Adrenal gland (tissue), 12 donors: ENCODE measurements around the gene GLYATL1. TPM values are rescaled to one million over a fixed set of nuclear protein-coding genes. Genes with fewer than 3 reads are reported as not detected.

Experiments
- DNase-seq, 7 donors: peaks; one replicate each; pipeline ENCODE4 v3.0.0-alpha.2; 2019 to 2020
- H3K27ac ChIP-seq, 5 donors: fragments of 200-600 bp; sonication (generic) in 4 of 5; 1 replicate in 3 of 5; 2 replicates in 2 of 5; pipeline versions ENCODE4 v1.5.1 to v1.8.0; 2016 to 2020; ENCODE audit warnings: mild to moderate bottlenecking in 1 of 5
- H3K27me3 ChIP-seq: fragments of 200-600 bp; 2 replicates; pipeline ENCODE4 v1.8.0; 2021
- H3K36me3 ChIP-seq, 2 donors: fragments of 200-600 bp; replicated peaks in 1 of 2; 1 replicate in 1 of 2; 2 replicates in 1 of 2; pipeline versions ENCODE4 v1.5.1 to v1.8.0; 2018 to 2022
- H3K4me1 ChIP-seq, 2 donors: fragments of 200-600 bp; replicated peaks in 1 of 2; 1 replicate in 1 of 2; 2 replicates in 1 of 2; pipeline versions ENCODE4 v1.5.1 to v1.8.0; 2018 to 2021
- H3K4me3 ChIP-seq, 4 donors: fragments of 200-600 bp; sonication (generic) in 3 of 4; one replicate each; pipeline ENCODE4 v1.5.1; 2016 to 2018
- H3K9me3 ChIP-seq, 3 donors: fragments of 200-600 bp; sonication (generic) in 1 of 3; replicated peaks in 1 of 3; 1 replicate in 2 of 3; 2 replicates in 1 of 3; pipeline versions ENCODE4 v1.5.1 to v1.8.0; 2016 to 2021
- CTCF ChIP-seq, 6 experiments: fragments of 450-650 bp in 4 of 6; fragments of 200-600 bp in 2 of 6; sonication (generic) in 1 of 6; IDR thresholded peaks; 1 replicate in 5 of 6; 2 replicates in 1 of 6; pipeline versions ENCODE4 v1.5.1 to v1.8.0; 2016 to 2021; ENCODE audit warnings: antibody characterized with exemption in 6 of 6, mild to moderate bottlenecking in 2 of 6, moderate library complexity in 1 of 6
- POLR2A ChIP-seq, 2 donors: fragments of 450-650 bp; IDR thresholded peaks; one replicate each; pipeline ENCODE4 v1.6.1; 2017; ENCODE audit warnings: antibody characterized with exemption in 2 of 2, mild to moderate bottlenecking in 2 of 2, moderate library complexity in 1 of 2
- WGBS, 4 donors: extraction: QIAGEN DNeasy Blood & Tissue Kit in 2 of 4; methylation state at CpG; one replicate each; pipeline versions ENCODE4 v1.1.5 to v1.1.7; 2013 to 2017; 5-methylcytosine and 5-hydroxymethylcytosine counted together
- intact Hi-C, 2 donors: fragments of 100-400 bp; cut with DNase I; formaldehyde crosslinking; loops; one replicate each; pipeline versions ENCODE4 v1.14.1 to v1.15.0; 2022 to 2023
- polyA plus RNA-seq, 3 donors: library from polyadenylated mRNA; stranded (reverse); fragments of 200-250 nt in 2 of 3; fragments of 350-450 nt in 1 of 3; fragmentation: Illumina TruSeq in 1 of 3; extraction: RNeasy Lipid Tissue Mini Kit (QIAGEN cat#74804) in 1 of 3; gene quantifications; one replicate each; pipeline ENCODE4 v1.2.3, GENCODE V29; 2013 to 2014
- total RNA-seq, 9 donors: library from RNA; depleted of rRNA in 4 of 9; stranded (reverse); fragments of >200 nt in 4 of 9; fragments of 120-200 nt in 1 of 9; fragmentation: NEBNext Ultra II Directional in 1 of 9; extraction: Animal tissue kit (Norgen Biotek cat#: 25700) in 1 of 9; gene quantifications; one replicate each; pipeline versions ENCODE4 v1.1.0 to v1.2.4, GENCODE V29; 2013 to 2023
- donor health status: healthy with polysubstance abuse.
- donor health status: Bipolar disorder and iron deficiency.
- donor health status: DM: yes; HTN: yes; CAD: no.
- donor health status: DM: no; HTN: no; CAD: no.
- donor health status: DM: no; HTN: no; CAD: no.
- donor health status: DM: yes; HTN: yes; CAD: no.

The GLYATL1 gene
- total and polyA plus RNA-seq, 12 donors = 0.07 to 0.50 (median 0.15) TPM; not detected in 8

- no peaks in the 10 kb centered on the region for H3K27me3 ChIP-seq
- 64 to 80% (median 67%) methylated on average over 2 of the region's 2 CpGs for WGBS, 4 donors
- no peak overlapping the region for H3K4me3 ChIP-seq
- no peak for DNase-seq
- H3K4me1 ChIP-seq = peaks cover 0 to 4% of the 10 kb centered on the region in 2 donors
- no peak overlapping the region for H3K27ac ChIP-seq
- no peaks in the 10 kb centered on the region for H3K9me3 ChIP-seq
- TF ChIP-seq CTCF (IDR thresholded peaks at IDR 0.05) = no peak
- TF ChIP-seq POLR2A (IDR thresholded peaks at IDR 0.05) = no peak
- no peaks in the 10 kb centered on the region for H3K36me3 ChIP-seq
- intact Hi-C loops = no loop called here
These were observed 8.4 kb upstream of the GLYATL1 start for GRCh38 chr11:58930926-58931325.

GRCh38 chr11:58933661-58934060 is 5.6 kb upstream of the GLYATL1 start:
- DNase-seq = no peak
- TF ChIP-seq POLR2A (IDR thresholded peaks at IDR 0.05) (no peak), CTCF (IDR thresholded peaks at IDR 0.05) (no peak)
- intact Hi-C loops = no loop called here
- Histone ChIP-seq H3K9me3 (no peaks in the 10 kb centered on the region), H3K4me3 (no peak overlapping the region), H3K4me1 (no peaks in the 10 kb centered on the region), H3K36me3 (no peaks in the 10 kb centered on the region), H3K27ac (no peak overlapping the region), H3K27me3 (no peaks in the 10 kb centered on the region)
- WGBS, 4 donors = 88 to 93% (median 92%) methylated on average over 3 of the region's 3 CpGs

- Histone ChIP-seq H3K36me3 (no peaks in the 10 kb centered on the region), H3K27me3 (no peaks in the 10 kb centered on the region), H3K4me3 (no peak overlapping the region), H3K4me1 (no peaks in the 10 kb centered on the region), H3K27ac (no peak overlapping the region), H3K9me3 (no peaks in the 10 kb centered on the region)
- TF ChIP-seq POLR2A (IDR thresholded peaks at IDR 0.05) (no peak), CTCF (IDR thresholded peaks at IDR 0.05) (no peak)
- no peak for DNase-seq
- intact Hi-C loops = no loop called here
- WGBS, 4 donors = 86 to 94% (median 88%) methylated on average over 5 to 7 of the region's 7 CpGs
These were observed 4.3 kb upstream of the GLYATL1 start for GRCh38 chr11:58934945-58935513.

GRCh38 chr11:58938398-58938797 is 890 bp upstream of the GLYATL1 start:
- intact Hi-C loops = no loop called here
- no peak overlapping the region for H3K27ac ChIP-seq
- H3K9me3 ChIP-seq = no peaks in the 10 kb centered on the region
- no peak overlapping the region for H3K4me3 ChIP-seq
- no peak for TF ChIP-seq POLR2A (IDR thresholded peaks at IDR 0.05)
- no peak for TF ChIP-seq CTCF (IDR thresholded peaks at IDR 0.05)
- H3K36me3 ChIP-seq = no peaks in the 10 kb centered on the region
- no peaks in the 10 kb centered on the region for H3K4me1 ChIP-seq
- no peaks in the 10 kb centered on the region for H3K27me3 ChIP-seq
- no peak for DNase-seq
- 34 to 76% (median 62%) methylated on average over 4 of the region's 4 CpGs for WGBS, 4 donors
